WTC11 (cell line): ENCODE measurements around the gene HEPHL1. TPM values are rescaled to one million over a fixed set of nuclear protein-coding genes. Genes with fewer than 3 reads are reported as not detected.

Source experiments
- ATAC-seq: fragments of 200-7000 bp; cut with Tn5 transposase; 2 replicates; pipeline ENCODE4 v1.10.0; 2021; ENCODE audit warnings: mild to moderate bottlenecking, moderate library complexity
- CTCF ChIA-PET: fragments of 300-600 bp; sonication (Branson Sonifier 250); formaldehyde crosslinking; loops from one replicate; lab custom pipeline; 2021; ENCODE audit warnings: antibody characterized with exemption; lab: Charles Lee
- POLR2A ChIA-PET: fragments of 350-600 bp; sonication (Branson Sonifier 250); formaldehyde crosslinking; loops from one replicate; lab custom pipeline; 2021; ENCODE audit warnings: antibody characterized with exemption; lab: Charles Lee
- DNase-seq: peaks from one replicate; pipeline ENCODE4 v3.0.0; 2021; ENCODE audit warnings: low spot score
- H3K27ac Mint-ChIP-seq: 2 replicates; pipeline ENCODE4 v1.8.0; 2021; ENCODE audit warnings: mixed read lengths
- H3K27me3 Mint-ChIP-seq: 2 replicates; pipeline ENCODE4 v1.8.0; 2021; ENCODE audit warnings: low read depth, mild to moderate bottlenecking, moderate library complexity, mixed read lengths
- H3K36me3 Mint-ChIP-seq: 2 replicates; pipeline ENCODE4 v1.8.0; 2021; ENCODE audit warnings: mixed read lengths
- H3K4me1 Mint-ChIP-seq: 2 replicates; pipeline ENCODE4 v1.8.0; 2022; ENCODE audit warnings: mixed read lengths
- H3K4me3 Mint-ChIP-seq: 2 replicates; pipeline ENCODE4 v1.8.0; 2021; ENCODE audit warnings: mild to moderate bottlenecking, moderate library complexity, mixed read lengths
- H3K9me3 Mint-ChIP-seq: 2 replicates; pipeline ENCODE4 v1.8.0; 2021; ENCODE audit warnings: mixed read lengths
- ATF1 ChIP-seq: sonication (generic); formaldehyde crosslinking; IDR thresholded peaks from 2 replicates; pipeline ENCODE4 v1.8.1; 2023; ENCODE audit warnings: mild to moderate bottlenecking, moderate library complexity, missing genetic modification reagents
- E2F5 ChIP-seq: sonication (generic); formaldehyde crosslinking; IDR thresholded peaks from 2 replicates; pipeline ENCODE4 v1.8.1; 2022; ENCODE audit warnings: mild to moderate bottlenecking, moderate library complexity, missing genetic modification reagents
- ERG ChIP-seq: fragments of 250-450 bp; sonication (Bioruptor Pico); IDR thresholded peaks from 2 replicates; pipeline ENCODE4 v1.8.0; 2021; ENCODE audit warnings: mild to moderate bottlenecking
- GABPB1 ChIP-seq: sonication (generic); formaldehyde crosslinking; IDR thresholded peaks from 2 replicates; pipeline ENCODE4 v1.8.1; 2023; ENCODE audit warnings: mild to moderate bottlenecking, missing genetic modification reagents
- HMGA2 ChIP-seq: fragments of 250-450 bp; sonication (Bioruptor Pico); IDR thresholded peaks from 2 replicates; pipeline ENCODE4 v1.4.0; 2021; ENCODE audit warnings: mild to moderate bottlenecking, moderate library complexity
- IRF2 ChIP-seq: sonication (generic); formaldehyde crosslinking; IDR thresholded peaks from 2 replicates; pipeline ENCODE4 v1.8.0; 2022; ENCODE audit warnings: low read depth, missing genetic modification reagents, borderline replicate concordance
- JUN ChIP-seq: sonication (generic); formaldehyde crosslinking; IDR thresholded peaks from 2 replicates; pipeline ENCODE4 v1.8.0; 2023; ENCODE audit warnings: mild to moderate bottlenecking, missing genetic modification reagents
- KAT7 ChIP-seq: sonication (generic); formaldehyde crosslinking; IDR thresholded peaks from 2 replicates; pipeline ENCODE4 v1.8.1; 2023; ENCODE audit warnings: missing genetic modification reagents, mild to moderate bottlenecking, borderline replicate concordance
- MLX ChIP-seq: sonication (generic); formaldehyde crosslinking; IDR thresholded peaks from 2 replicates; pipeline ENCODE4 v1.8.1; 2023; ENCODE audit warnings: mild to moderate bottlenecking, missing genetic modification reagents, moderate library complexity
- MYBL2 ChIP-seq: sonication (generic); formaldehyde crosslinking; IDR thresholded peaks from 2 replicates; pipeline ENCODE4 v1.8.1; 2023; ENCODE audit warnings: mild to moderate bottlenecking, moderate library complexity, missing genetic modification reagents
- NR2C2 ChIP-seq: sonication (generic); formaldehyde crosslinking; IDR thresholded peaks from 2 replicates; pipeline ENCODE4 v1.8.0; 2022; ENCODE audit warnings: mild to moderate bottlenecking, missing genetic modification reagents
- PRDM15 ChIP-seq: sonication (generic); formaldehyde crosslinking; IDR thresholded peaks from 2 replicates; pipeline ENCODE4 v1.8.0; 2022; ENCODE audit warnings: missing genetic modification reagents
- SP1 ChIP-seq: sonication (generic); formaldehyde crosslinking; conservative IDR thresholded peaks from 2 replicates; pipeline ENCODE4 v1.8.1; 2022; ENCODE audit warnings: missing genetic modification reagents
- TEAD4 ChIP-seq: sonication (generic); formaldehyde crosslinking; IDR thresholded peaks from 2 replicates; pipeline ENCODE4 v1.8.0; 2022; ENCODE audit warnings: mild to moderate bottlenecking, missing genetic modification reagents
- USF2 ChIP-seq: sonication (generic); formaldehyde crosslinking; IDR thresholded peaks from 2 replicates; pipeline ENCODE4 v1.8.1; 2023; ENCODE audit warnings: mild to moderate bottlenecking, missing genetic modification reagents, moderate library complexity
- ZBTB21 ChIP-seq: sonication (generic); formaldehyde crosslinking; IDR thresholded peaks from 2 replicates; pipeline ENCODE4 v1.8.1; 2023; ENCODE audit warnings: mild to moderate bottlenecking, missing genetic modification reagents, borderline replicate concordance
- ZNF317 ChIP-seq: sonication (generic); formaldehyde crosslinking; IDR thresholded peaks from 2 replicates; pipeline ENCODE4 v1.8.1; 2023; ENCODE audit warnings: low read depth, mild to moderate bottlenecking, moderate library complexity, missing genetic modification reagents, borderline replicate concordance
- ZNF416 ChIP-seq: fragments of 250-450 bp; sonication (Bioruptor Pico); IDR thresholded peaks from 2 replicates; pipeline ENCODE4 v1.9.0; 2021; ENCODE audit warnings: mild to moderate bottlenecking, inconsistent platforms
- ZNF423 ChIP-seq: fragments of 250-450 bp; sonication (Bioruptor Pico); IDR thresholded peaks from 2 replicates; pipeline ENCODE4 v2.1.2; 2022; ENCODE audit warnings: mild to moderate bottlenecking, moderate library complexity
- total RNA-seq: library from RNA; stranded (reverse); gene quantifications from 3 replicates; pipeline ENCODE4 v1.2.3, GENCODE V29; 2021
- TF ChIP-seq, protein P1 (sequence below): sonication (generic); formaldehyde crosslinking; conservative IDR thresholded peaks from 2 replicates; pipeline ENCODE4 v1.8.1; 2022; ENCODE audit warnings: mild to moderate bottlenecking, missing genetic modification reagents
- TF ChIP-seq, protein P2 (sequence below): fragments of 250-450 bp; sonication (Bioruptor Pico); IDR thresholded peaks from 2 replicates; pipeline ENCODE4 v1.9.0; 2021; ENCODE audit warnings: mild to moderate bottlenecking
- TF ChIP-seq, protein P3 (sequence below): sonication (generic); formaldehyde crosslinking; IDR thresholded peaks from 2 replicates; pipeline ENCODE4 v1.8.0; 2022; ENCODE audit warnings: mild to moderate bottlenecking, missing genetic modification reagents
- TF ChIP-seq, protein P4 (sequence below): fragments of 250-450 bp; sonication (Bioruptor Pico); conservative IDR thresholded peaks from 2 replicates; pipeline ENCODE4 v1.9.0; 2021; ENCODE audit warnings: mild to moderate bottlenecking

HEPHL1 gene
- total RNA-seq, 1 experiment from 2014 or later, result 0.13 TPM

- TF ChIP-seq GABPB1 (CRISPR knock-in tag) (no peak), USF2 (CRISPR knock-in tag) (no peak), NR2C2 (CRISPR knock-in tag) (no peak), ZNF423 (no peak), SP1 (CRISPR knock-in tag) (no peak), ZBTB21 (CRISPR knock-in tag) (no peak), JUN (CRISPR knock-in tag) (no peak), KAT7 (no peak), MLX (CRISPR knock-in tag) (no peak), IRF2 (no peak), MYBL2 (CRISPR knock-in tag) (no peak), TEAD4 (CRISPR knock-in tag) (no peak)
These were observed 128.9 kb downstream of the HEPHL1 start (continued) for GRCh38 chr11:94150056-94150455.

GRCh38 chr11:94150704-94151685, 129.8 kb downstream of the HEPHL1 start:
- Mint-ChIP-seq H3K27ac (peak overlapping the region; percentile 25; the same call in 1 of the 2 replicates), H3K4me3 (no peak overlapping the region), H3K4me1 (peaks cover 73% of the 10 kb centered on the region), H3K27me3 (no peaks in the 10 kb centered on the region), H3K9me3 (peaks cover 4% of the 10 kb centered on the region), H3K36me3 (peaks cover 14% of the 10 kb centered on the region)
- DNase-seq (no peak), ATAC-seq (peak; percentile 31; the same call in 1 of the 2 replicates)
- POLR2A ChIA-PET, result interaction anchor here (1.0 to 1.1 kb wide), 2 partner anchors 9 to 19 kb away, joined by 3 read pairs; no protein-coding TSS in a partner anchor
- CTCF ChIA-PET, result interaction anchor here (1.0 to 2.4 kb wide), 4 partner anchors 22 to 371 kb away, joined by 3 to 9 read pairs (median 5); partner anchors contain the start of gene PANX1
- TF ChIP-seq, protein P1, sequence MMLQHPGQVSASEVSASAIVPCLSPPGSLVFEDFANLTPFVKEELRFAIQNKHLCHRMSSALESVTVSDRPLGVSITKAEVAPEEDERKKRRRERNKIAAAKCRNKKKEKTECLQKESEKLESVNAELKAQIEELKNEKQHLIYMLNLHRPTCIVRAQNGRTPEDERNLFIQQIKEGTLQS, result no peak
- TF ChIP-seq, protein P2, sequence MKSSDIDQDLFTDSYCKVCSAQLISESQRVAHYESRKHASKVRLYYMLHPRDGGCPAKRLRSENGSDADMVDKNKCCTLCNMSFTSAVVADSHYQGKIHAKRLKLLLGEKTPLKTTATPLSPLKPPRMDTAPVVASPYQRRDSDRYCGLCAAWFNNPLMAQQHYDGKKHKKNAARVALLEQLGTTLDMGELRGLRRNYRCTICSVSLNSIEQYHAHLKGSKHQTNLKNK (CRISPR knock-in tag), result no peak
- TF ChIP-seq, protein P3, sequence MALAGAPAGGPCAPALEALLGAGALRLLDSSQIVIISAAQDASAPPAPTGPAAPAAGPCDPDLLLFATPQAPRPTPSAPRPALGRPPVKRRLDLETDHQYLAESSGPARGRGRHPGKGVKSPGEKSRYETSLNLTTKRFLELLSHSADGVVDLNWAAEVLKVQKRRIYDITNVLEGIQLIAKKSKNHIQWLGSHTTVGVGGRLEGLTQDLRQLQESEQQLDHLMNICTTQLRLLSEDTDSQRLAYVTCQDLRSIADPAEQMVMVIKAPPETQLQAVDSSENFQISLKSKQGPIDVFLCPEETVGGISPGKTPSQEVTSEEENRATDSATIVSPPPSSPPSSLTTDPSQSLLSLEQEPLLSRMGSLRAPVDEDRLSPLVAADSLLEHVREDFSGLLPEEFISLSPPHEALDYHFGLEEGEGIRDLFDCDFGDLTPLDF (CRISPR knock-in tag), result no peak
- TF ChIP-seq ERG (CRISPR knock-in tag) (no peak), PRDM15 (CRISPR knock-in tag) (no peak), E2F5 (CRISPR knock-in tag) (no peak), HMGA2 (CRISPR knock-in tag) (no peak), ATF1 (CRISPR knock-in tag) (no peak), ZNF416 (CRISPR knock-in tag) (no peak), ZNF317 (CRISPR knock-in tag) (no peak)
- TF ChIP-seq, protein P4, sequence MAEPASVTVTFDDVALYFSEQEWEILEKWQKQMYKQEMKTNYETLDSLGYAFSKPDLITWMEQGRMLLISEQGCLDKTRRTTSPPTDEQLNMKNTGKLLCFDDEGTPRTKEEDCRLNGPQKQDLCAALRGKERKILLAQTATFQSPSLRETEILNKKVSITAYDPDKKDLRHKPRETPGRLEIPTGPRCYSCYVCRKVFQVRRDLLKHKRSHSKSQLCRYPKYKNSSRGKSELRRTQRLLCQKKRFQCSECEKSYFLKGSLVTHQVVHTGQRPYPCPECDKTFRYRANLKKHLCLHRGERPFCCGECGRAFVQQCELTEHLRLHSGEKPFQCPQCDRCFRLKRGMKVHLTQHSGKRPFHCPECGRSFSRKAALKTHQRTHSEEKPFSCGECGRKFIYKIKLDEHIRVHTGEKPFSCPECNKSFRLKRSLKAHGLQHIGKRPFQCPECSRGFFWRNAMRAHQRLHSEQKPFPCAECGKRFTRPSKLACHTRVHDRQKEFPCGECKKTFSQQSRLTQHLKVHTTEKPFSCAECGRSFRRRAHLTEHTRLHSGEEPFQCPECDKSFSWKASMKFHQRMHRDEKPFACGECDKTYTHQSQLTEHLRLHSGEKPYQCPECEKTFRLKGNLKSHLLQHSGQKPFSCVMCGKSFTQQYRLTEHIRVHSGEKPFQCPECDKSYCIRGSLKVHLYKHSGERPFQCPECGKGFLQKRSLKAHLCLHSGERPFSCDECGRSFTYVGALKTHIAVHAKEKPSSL (CRISPR knock-in tag), result no peak
